GM13977 (cell line): ENCODE measurements around the gene RFT1.
A peak's percentile ranks its signal among the peaks of the same experiment; 100 is the strongest.

ENCODE experiments used
- DNase-seq: peaks from one replicate; pipeline ENCODE4 v3.0.0; 2012; ENCODE audit warnings: low spot score
- CTCF ChIP-seq: IDR thresholded peaks from 2 replicates; pipeline ENCODE4 v1.5.1; 2012; ENCODE audit warnings: mild to moderate bottlenecking, control low read depth; ENCODE audit not compliant: insufficient read depth; ENCODE audit errors: extremely low read depth, missing control alignments
- in situ Hi-C: fragments of 300-500 bp; cut with MboI; formaldehyde crosslinking; loops from one replicate; pipeline ENCODE4 v1.12.0; 2022; ENCODE audit warnings: low sequenced_read_pairs, low pct_unique_long_range_greater_than_20kb, mixed read lengths, inconsistent platforms; ENCODE audit not compliant: unreplicated experiment

The RFT1 gene

GRCh38 chr3:53123510-53123909 is 6.7 kb downstream of the RFT1 start:
- no peak for DNase-seq
- in situ Hi-C loops: no loop called here

GRCh38 chr3:53122933-53123305 is 7.3 kb downstream of the RFT1 start:
- no peak for TF ChIP-seq CTCF

More at GRCh38 chr3:53123510-53123909, 6.7 kb downstream of the RFT1 start:
- TF ChIP-seq CTCF: no peak

GRCh38 chr3:53122255-53122932 is 7.8 kb downstream of the RFT1 start:
- TF ChIP-seq CTCF: no peak
- no peak for DNase-seq
- in situ Hi-C loops: no loop called here

More at GRCh38 chr3:53122933-53123305, 7.3 kb downstream of the RFT1 start:
- in situ Hi-C loops: no loop called here
- no peak for DNase-seq

- TF ChIP-seq CTCF: no peak
- no peak for DNase-seq
- in situ Hi-C loops: no loop called here
These were observed 9.9 kb downstream of the RFT1 start for GRCh38 chr3:53120336-53120735.

GRCh38 chr3:53116956-53117355 is 13.3 kb downstream of the RFT1 start:
- TF ChIP-seq CTCF: no peak
- no peak for DNase-seq
- in situ Hi-C loops: no loop called here

- no peak for DNase-seq
- in situ Hi-C loops: loop anchor here (5.0 kb wide), 1 partner anchor 83 kb away; no protein-coding TSS in a partner anchor
- peak; percentile 1 for TF ChIP-seq CTCF
These were observed 15.7 kb downstream of the RFT1 start for GRCh38 chr3:53114412-53115074.
